K562 (cell line): ENCODE measurements around the gene PNISR. TPM values are rescaled to one million over a fixed set of nuclear protein-coding genes. Genes with fewer than 3 reads are reported as not detected.

Experiments used
- BMI1 ChIP-seq: fragments of 150-350 bp; IDR thresholded peaks from 2 replicates; pipeline ENCODE4 v1.6.1; 2014; ENCODE audit warnings: low read length
- HBP1 ChIP-seq: fragments of 450-650 bp; formaldehyde crosslinking; IDR thresholded peaks from 2 replicates; pipeline ENCODE4 v1.4.0; 2022; ENCODE audit warnings: missing genetic modification characterization
- polyA plus RNA-seq, 8 experiments: library from polyadenylated mRNA; depleted of rRNA in 4 of 8; stranded (reverse) in 5 of 8; unstranded in 3 of 8; fragments of >200 nt; fragmentation: Nextera tagmentation in 2 of 8; fragmentation: Illumina TruSeq in 1 of 8; extraction: Ambion mirVana in 2 of 8; extraction: Trizol in 1 of 8; gene quantifications; 2 replicates each; pipeline versions ENCODE4 v1.2.1 to v1.2.3, GENCODE V29; 2011 to 2014; ENCODE audit warnings: inconsistent platforms in 1 of 8, missing spikeins in 1 of 8
- total RNA-seq, 7 experiments: library from RNA; depleted of rRNA in 6 of 7; stranded (reverse); fragments of >200 nt in 6 of 7; fragmentation: Illumina TruSeq in 2 of 7; extraction: Trizol in 2 of 7; gene quantifications; 2 replicates each; pipeline versions ENCODE4 v1.2.1 to v1.2.3, GENCODE V29; 2011 to 2021; ENCODE audit warnings: low replicate concordance in 1 of 7
- TF ChIP-seq, protein P1 (sequence below): fragments of 450-650 bp; IDR thresholded peaks from 2 replicates; pipeline ENCODE4 v1.6.1; 2016; ENCODE audit warnings: low read depth

The PNISR gene
- total and polyA plus RNA-seq, 9 of the 15 experiments (the other 6 are each of a cell fraction or from before 2014, with no cell fraction given), result 97.4 to 206 (median 131) TPM

DNA sequence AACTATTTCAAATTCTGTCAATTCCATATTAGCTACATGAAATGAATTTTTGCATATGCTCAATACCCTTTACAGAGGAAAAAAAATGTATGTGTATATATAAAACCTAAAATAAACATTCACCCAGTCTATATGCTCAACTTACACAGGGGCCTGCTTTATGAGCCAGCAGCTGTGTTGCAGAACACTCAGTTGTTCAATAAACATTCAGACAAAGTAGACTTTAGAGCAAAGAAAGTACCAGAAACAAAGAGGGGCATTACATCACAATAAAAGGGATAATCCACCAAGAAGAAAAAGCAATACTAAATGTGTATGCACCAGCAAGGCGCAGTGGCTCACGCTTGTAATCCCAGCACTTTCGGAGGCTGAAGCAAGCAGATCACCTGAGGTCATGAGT lies 40.6 kb downstream of the PNISR start (continued):
- TF ChIP-seq, protein P1, sequence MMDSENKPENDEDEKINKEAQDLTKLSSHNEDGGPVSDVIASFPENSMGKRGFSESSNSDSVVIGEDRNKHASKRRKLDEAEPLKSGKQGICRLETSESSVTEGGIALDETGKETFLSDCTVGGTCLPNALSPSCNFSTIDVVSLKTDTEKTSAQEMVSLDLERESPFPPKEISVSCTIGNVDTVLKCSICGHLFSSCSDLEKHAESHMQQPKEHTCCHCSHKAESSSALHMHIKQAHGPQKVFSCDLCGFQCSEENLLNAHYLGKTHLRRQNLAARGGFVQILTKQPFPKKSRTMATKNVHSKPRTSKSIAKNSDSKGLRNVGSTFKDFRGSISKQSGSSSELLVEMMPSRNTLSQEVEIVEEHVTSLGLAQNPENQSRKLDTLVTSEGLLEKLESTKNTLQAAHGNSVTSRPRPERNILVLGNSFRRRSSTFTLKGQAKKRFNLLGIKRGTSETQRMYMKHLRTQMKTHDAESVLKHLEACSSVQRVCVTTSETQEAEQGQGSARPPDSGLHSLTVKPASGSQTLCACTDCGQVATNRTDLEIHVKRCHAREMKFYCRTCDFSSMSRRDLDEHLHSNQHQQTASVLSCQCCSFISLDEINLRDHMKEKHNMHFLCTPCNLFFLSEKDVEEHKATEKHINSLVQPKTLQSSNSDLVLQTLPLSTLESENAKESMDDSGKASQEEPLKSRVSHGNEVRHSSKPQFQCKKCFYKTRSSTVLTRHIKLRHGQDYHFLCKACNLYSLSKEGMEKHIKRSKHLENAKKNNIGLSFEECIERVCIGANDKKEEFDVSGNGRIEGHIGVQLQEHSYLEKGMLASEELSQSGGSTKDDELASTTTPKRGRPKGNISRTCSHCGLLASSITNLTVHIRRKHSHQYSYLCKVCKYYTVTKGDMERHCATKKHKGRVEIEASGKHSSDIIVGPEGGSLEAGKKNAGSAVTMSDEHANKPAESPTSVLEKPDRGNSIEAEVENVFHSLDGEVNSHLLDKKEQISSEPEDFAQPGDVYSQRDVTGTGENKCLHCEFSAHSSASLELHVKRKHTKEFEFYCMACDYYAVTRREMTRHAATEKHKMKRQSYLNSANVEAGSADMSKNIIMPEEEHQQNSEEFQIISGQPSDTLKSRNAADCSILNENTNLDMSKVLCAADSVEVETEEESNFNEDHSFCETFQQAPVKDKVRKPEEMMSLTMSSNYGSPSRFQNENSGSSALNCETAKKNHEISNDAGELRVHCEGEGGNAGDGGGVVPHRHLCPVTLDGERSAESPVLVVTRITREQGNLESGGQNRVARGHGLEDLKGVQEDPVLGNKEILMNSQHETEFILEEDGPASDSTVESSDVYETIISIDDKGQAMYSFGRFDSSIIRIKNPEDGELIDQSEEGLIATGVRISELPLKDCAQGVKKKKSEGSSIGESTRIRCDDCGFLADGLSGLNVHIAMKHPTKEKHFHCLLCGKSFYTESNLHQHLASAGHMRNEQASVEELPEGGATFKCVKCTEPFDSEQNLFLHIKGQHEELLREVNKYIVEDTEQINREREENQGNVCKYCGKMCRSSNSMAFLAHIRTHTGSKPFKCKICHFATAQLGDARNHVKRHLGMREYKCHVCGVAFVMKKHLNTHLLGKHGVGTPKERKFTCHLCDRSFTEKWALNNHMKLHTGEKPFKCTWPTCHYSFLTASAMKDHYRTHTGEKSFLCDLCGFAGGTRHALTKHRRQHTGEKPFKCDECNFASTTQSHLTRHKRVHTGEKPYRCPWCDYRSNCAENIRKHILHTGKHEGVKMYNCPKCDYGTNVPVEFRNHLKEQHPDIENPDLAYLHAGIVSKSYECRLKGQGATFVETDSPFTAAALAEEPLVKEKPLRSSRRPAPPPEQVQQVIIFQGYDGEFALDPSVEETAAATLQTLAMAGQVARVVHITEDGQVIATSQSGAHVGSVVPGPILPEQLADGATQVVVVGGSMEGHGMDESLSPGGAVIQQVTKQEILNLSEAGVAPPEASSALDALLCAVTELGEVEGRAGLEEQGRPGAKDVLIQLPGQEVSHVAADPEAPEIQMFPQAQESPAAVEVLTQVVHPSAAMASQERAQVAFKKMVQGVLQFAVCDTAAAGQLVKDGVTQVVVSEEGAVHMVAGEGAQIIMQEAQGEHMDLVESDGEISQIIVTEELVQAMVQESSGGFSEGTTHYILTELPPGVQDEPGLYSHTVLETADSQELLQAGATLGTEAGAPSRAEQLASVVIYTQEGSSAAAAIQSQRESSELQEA, result no peak
- TF ChIP-seq BMI1, result no peak
- TF ChIP-seq HBP1 (CRISPR knock-in tag), result no peak
